ENCODE results near the gene FEN1. TPM values are rescaled to one million over a fixed set of nuclear protein-coding genes. Genes with fewer than 3 reads are reported as not detected.

FEN1 gene
- total and polyA plus RNA-seq, 2 donors (not counting 1 experiment from before 2014, with no cell fraction given), result 3.4 to 9.8 TPM

DNA sequence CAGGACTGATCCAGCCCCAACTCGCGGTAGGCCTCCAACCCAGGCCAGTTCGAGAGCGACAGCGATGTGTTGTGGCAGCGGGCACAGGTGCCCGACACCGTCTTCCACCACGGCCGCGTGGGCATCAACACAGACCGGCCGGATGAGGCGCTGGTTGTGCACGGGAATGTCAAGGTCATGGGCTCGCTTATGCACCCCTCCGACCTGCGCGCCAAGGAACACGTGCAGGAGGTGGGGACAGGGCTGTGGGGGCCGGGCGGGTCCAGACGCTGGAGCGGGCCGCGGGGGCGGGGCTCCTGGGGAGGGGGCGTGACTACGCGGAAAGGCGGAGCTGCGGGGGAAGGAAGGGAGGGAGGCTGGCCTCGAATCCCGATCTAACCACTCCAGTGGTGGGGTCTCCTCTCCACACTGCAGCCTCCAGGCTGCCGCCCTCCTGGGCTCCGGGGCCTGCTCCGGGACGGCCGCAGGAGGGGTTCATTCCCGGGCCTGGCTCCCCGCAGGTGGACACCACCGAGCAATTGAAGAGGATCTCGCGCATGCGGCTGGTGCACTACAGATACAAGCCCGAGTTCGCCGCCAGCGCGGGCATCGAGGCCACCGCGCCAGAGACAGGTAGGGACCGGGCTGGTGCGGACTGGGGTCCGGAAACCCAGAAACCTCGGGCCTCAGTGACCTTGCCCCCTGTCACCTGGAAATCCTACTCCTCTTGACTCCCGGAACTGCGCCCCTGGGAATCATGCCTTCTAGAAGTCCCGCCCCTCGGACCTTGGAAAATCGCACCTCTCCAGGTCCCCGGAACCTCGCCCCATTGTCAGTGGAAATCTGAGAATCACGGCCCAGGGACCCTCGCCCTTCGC, 15.2 kb upstream of the FEN1 start:
- TF ChIP-seq, protein P1, sequence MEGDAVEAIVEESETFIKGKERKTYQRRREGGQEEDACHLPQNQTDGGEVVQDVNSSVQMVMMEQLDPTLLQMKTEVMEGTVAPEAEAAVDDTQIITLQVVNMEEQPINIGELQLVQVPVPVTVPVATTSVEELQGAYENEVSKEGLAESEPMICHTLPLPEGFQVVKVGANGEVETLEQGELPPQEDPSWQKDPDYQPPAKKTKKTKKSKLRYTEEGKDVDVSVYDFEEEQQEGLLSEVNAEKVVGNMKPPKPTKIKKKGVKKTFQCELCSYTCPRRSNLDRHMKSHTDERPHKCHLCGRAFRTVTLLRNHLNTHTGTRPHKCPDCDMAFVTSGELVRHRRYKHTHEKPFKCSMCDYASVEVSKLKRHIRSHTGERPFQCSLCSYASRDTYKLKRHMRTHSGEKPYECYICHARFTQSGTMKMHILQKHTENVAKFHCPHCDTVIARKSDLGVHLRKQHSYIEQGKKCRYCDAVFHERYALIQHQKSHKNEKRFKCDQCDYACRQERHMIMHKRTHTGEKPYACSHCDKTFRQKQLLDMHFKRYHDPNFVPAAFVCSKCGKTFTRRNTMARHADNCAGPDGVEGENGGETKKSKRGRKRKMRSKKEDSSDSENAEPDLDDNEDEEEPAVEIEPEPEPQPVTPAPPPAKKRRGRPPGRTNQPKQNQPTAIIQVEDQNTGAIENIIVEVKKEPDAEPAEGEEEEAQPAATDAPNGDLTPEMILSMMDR (IDR thresholded peaks at IDR 0.05), result no peak
- no peak for TF ChIP-seq EZH2 (IDR thresholded peaks at IDR 0.05; ENCODE audit: borderline replicate concordance, insufficient read depth, low read depth, low read length, poor library complexity, severe bottlenecking)
- Mint-ChIP-seq H3K9me3 (ENCODE audit: insufficient read depth) (no peaks in the 10 kb centered on the region), H3K27me3 (peaks cover 12% of the 10 kb centered on the region), H3K4me3 (peak overlapping the region; percentile 73), H3K4me1 (peaks cover 17% of the 10 kb centered on the region), H3K27ac (no peak overlapping the region)
- intact Hi-C loops (cut with micrococcal nuclease), result no loop called here
- no peaks in the 10 kb centered on the region for H3K36me3 ChIP-seq (replicated peaks in 1 of 2; ENCODE audit: control extremely low read depth in 1 of 2, control insufficient read depth in 1 of 2, extremely low read depth in 1 of 2, insufficient read depth in 2 of 2, low read length in 1 of 2)
- H3K9me3 ChIP-seq (ENCODE audit: control extremely low read depth in 1 of 3, control insufficient read depth in 2 of 3, insufficient read depth in 1 of 3, low read length in 2 of 3), result no peaks in the 10 kb centered on the region
- peak overlapping the region in 4 of 5 experiments; percentile 28 to 60 (median 44) for H3K4me3 ChIP-seq (ENCODE audit: control extremely low read depth in 1 of 5, extremely low read depth in 1 of 5, insufficient read depth in 1 of 5, low read depth in 2 of 5, low read length in 4 of 5)
- peak overlapping the region; percentile 88 for H3K4me2 ChIP-seq (replicated peaks; ENCODE audit: low read depth, low read length, poor library complexity, severe bottlenecking)
- WGBS (ENCODE audit: insufficient coverage), result 23% methylated on average over 60 of the region's 67 CpGs
- no peak overlapping the region for H3K27ac ChIP-seq (ENCODE audit: low read length in 2 of 2)
- peak overlapping the region; percentile 78 for H2AFZ ChIP-seq (ENCODE audit: insufficient read depth, low read depth, low read length, poor library complexity, severe bottlenecking)
- H4K20me1 ChIP-seq (ENCODE audit: control insufficient read depth, insufficient read depth, low read length, poor library complexity, severe bottlenecking), result no peaks in the 10 kb centered on the region
- H3K79me2 ChIP-seq (ENCODE audit: control insufficient read depth, insufficient read depth, low read length), result no peaks in the 10 kb centered on the region
- ChIA-PET POLR2A (interaction anchor here (0.6 kb wide), 1 partner anchor 45 kb away, joined by 5 read pairs; no protein-coding TSS in a partner anchor), CTCF (interaction anchor here (0.6 kb wide), 1 partner anchor 30 kb away, joined by 3 read pairs; no protein-coding TSS in a partner anchor)
- ATAC-seq (ENCODE audit: low read depth) (peak; percentile 84), DNase-seq (peak; percentile 64)
- peak overlapping the region; percentile 58 for H3K9ac ChIP-seq (ENCODE audit: low read length)
- H3K27me3 ChIP-seq (replicated peaks in 1 of 4; ENCODE audit: control extremely low read depth in 1 of 4, control insufficient read depth in 3 of 4, insufficient read depth in 4 of 4, low read length in 3 of 4), result peaks cover 0 to 8% (median 0%) of the 10 kb centered on the region in 4 experiments
- peaks cover 13 to 14% of the 10 kb centered on the region in 2 donors for H3K4me1 ChIP-seq (ENCODE audit: control insufficient read depth in 2 of 2, insufficient read depth in 2 of 2, low read length in 2 of 2)

Measured in B cell (primary cell).